Measurements from ENCODE around the gene DHRSX.
"Not testable (repeated sequence)": the region's sequence is repeated elsewhere in the genome, so short reads cannot be mapped to it uniquely, and the experiment has no call there.

The DHRSX gene

GRCh38 chrX:2500803-2501558 is at the start of gene DHRSX, which contains the start of gene ZBED1:
TSS of gene DHRSX (minus strand) at chrX:2500976. CDS start at chrX:2500925, 51 bp downstream.
TSS of gene ZBED1 (minus strand) at chrX:2500976. CDS start at chrX:2490719, 10,257 bp downstream.
- DNase-seq: no peak

- DNase-seq: no peak
These were observed 49.1 kb upstream of the DHRSX start for GRCh38 chrX:2549876-2550275.

GRCh38 chrX:2548711-2549423 is 48.1 kb upstream of the DHRSX start:
- no peak for DNase-seq

- peak in 1 of 2 donors; percentile 71 for DNase-seq
These were observed 47.0 kb upstream of the DHRSX start for GRCh38 chrX:2547736-2548135.

- DNase-seq: no peak
These were observed 45.7 kb upstream of the DHRSX start for GRCh38 chrX:2546496-2546895.

- no peak for DNase-seq
These were observed 44.4 kb upstream of the DHRSX start for GRCh38 chrX:2545144-2545543.

- no peak for DNase-seq
These were observed 42.2 kb upstream of the DHRSX start for GRCh38 chrX:2542826-2543521.

- DNase-seq: no peak
These were observed 40.8 kb upstream of the DHRSX start for GRCh38 chrX:2541603-2542002.

- DNase-seq: no peak
These were observed 39.7 kb upstream of the DHRSX start for GRCh38 chrX:2540426-2540947.

- no peak for DNase-seq
These were observed 38.8 kb upstream of the DHRSX start for GRCh38 chrX:2539586-2539985.

GRCh38 chrX:2538031-2538757 is 37.4 kb upstream of the DHRSX start:
- no peak for DNase-seq

GRCh38 chrX:2536974-2537373 is 36.2 kb upstream of the DHRSX start:
- DNase-seq: no peak

- DNase-seq: peak in 1 of 2 donors; percentile 23
These were observed 35.4 kb upstream of the DHRSX start for GRCh38 chrX:2536141-2536540.

- DNase-seq: not testable (repeated sequence)
These were observed 33.7 kb upstream of the DHRSX start for GRCh38 chrX:2534261-2535021.

- DNase-seq: peak in 1 of 2 donors; percentile 16
These were observed 32.6 kb upstream of the DHRSX start for GRCh38 chrX:2533424-2533823.

GRCh38 chrX:2526390-2526789 is 25.6 kb upstream of the DHRSX start:
- no peak for DNase-seq

GRCh38 chrX:2523911-2524310 is 23.1 kb upstream of the DHRSX start:
- no peak for DNase-seq

- DNase-seq: no peak
These were observed 21.2 kb upstream of the DHRSX start for GRCh38 chrX:2521927-2522386.

GRCh38 chrX:2521092-2521926 is 20.5 kb upstream of the DHRSX start:
- DNase-seq: no peak

GRCh38 chrX:2520539-2520938 is 19.8 kb upstream of the DHRSX start:
- DNase-seq: no peak

GRCh38 chrX:2519638-2520037 is 18.9 kb upstream of the DHRSX start:
- not testable (repeated sequence) for DNase-seq
